K562 (cell line): ENCODE data around the gene ATP6V0A1.

Experiments used
- HCFC1 ChIP-seq: IDR thresholded peaks from 2 replicates; pipeline ENCODE4 v1.6.1; 2012; ENCODE audit warnings: low read depth, low read length, improper control_type of control experiment
- HDAC3 ChIP-seq: fragments of 450-650 bp; IDR thresholded peaks from 2 replicates; pipeline ENCODE4 v1.6.1; 2018; ENCODE audit warnings: borderline replicate concordance, mild to moderate bottlenecking, moderate library complexity; ENCODE audit not compliant: partially characterized antibody
- KDM1A ChIP-seq, 2 experiments: fragments of 450-650 bp; IDR thresholded peaks; 2 replicates each; pipeline ENCODE4 v1.6.1; 2016; ENCODE audit warnings: mild to moderate bottlenecking in 2 of 2
- RBM39 ChIP-seq: fragments of 200-400 bp; formaldehyde crosslinking; optimal IDR thresholded peaks from 2 replicates; pipeline ENCODE3; 2018; ENCODE audit warnings: low read depth, low read length
- ZNF398 ChIP-seq: fragments of 250-450 bp; sonication (Bioruptor Pico); IDR thresholded peaks from 2 replicates; pipeline ENCODE4 v1.8.0; 2021; ENCODE audit warnings: moderate library complexity, mild to moderate bottlenecking, inconsistent platforms
- ZSCAN32 ChIP-seq: fragments of 450-650 bp; formaldehyde crosslinking; IDR thresholded peaks from 2 replicates; pipeline ENCODE4 v1.4.0; 2020; ENCODE audit warnings: mild to moderate bottlenecking, moderate library complexity

GRCh38 chr17:42554250-42555121 is 95.8 kb downstream of the ATP6V0A1 start:
- no peak for TF ChIP-seq HDAC3
- no peak; a peak in 1 of 4 replicates for TF ChIP-seq KDM1A (IDR thresholded peaks at IDR 0.05)
- no peak; the same call in 1 of the 2 replicates for TF ChIP-seq HCFC1
- no peak for TF ChIP-seq ZSCAN32 (CRISPR knock-in tag)
- TF ChIP-seq RBM39 = no peak
- TF ChIP-seq ZNF398 (CRISPR knock-in tag) = no peak
